Caki2 (cell line): ENCODE results near the gene SDHC. TPM values are rescaled to one million over a fixed set of nuclear protein-coding genes. Genes with fewer than 3 reads are reported as not detected.
"Not testable (repeated sequence)": the region's sequence is repeated elsewhere in the genome, so short reads cannot be mapped to it uniquely, and the experiment has no call there.

Experiments
- DNase-seq: peaks from one replicate; pipeline ENCODE4 v3.0.0-alpha.2; 2015; ENCODE audit warnings: low read depth
- in situ Hi-C: cut with HindIII; loops from 2 replicates; pipeline ENCODE4 v1.10.0; 2016; ENCODE audit warnings: low sequenced_read_pairs, low pct_unique_long_range_greater_than_20kb, mixed read lengths
- total RNA-seq: library from RNA; depleted of rRNA; stranded (reverse); fragments of >200 nt; shearing (Covaris generic); gene quantifications from 2 replicates; pipeline ENCODE4 v1.2.3, GENCODE V29; 2014; ENCODE audit warnings: low replicate concordance

The SDHC gene
- total RNA-seq, 1 experiment from 2014 or later: 342 TPM

GRCh38 chr1:161367684-161368400 lies 53.7 kb downstream of the SDHC start, which contains the start of gene CFAP126:
CFAP126 (minus strand) TSS chr1:161367876; CDS start chr1:161367868, 8 bp downstream.
- in situ Hi-C loops: no loop called here
- DNase-seq: peak; percentile 78

GRCh38 chr1:161373442-161373841 lies 59.3 kb downstream of the SDHC start:
- DNase-seq: no peak
- in situ Hi-C loops: no loop called here

DNA sequence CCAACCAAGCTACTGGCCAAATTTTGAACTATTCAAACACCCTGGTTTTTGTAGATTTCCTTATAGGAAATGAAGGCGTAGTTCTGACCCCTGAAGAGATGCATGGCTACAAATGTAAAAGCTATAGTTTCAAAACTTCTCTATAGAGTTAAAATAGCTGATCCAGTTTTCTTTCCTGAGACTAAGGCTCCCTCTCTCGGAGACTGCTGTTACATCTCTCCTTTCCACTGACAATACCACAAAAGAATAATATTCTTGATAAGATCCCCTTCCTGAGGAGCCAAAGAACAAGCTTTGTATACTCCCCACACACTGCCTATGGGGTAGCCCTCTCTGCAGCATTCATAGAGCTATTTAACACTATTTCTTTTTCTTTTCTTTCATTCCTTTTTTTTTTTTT lies 60.2 kb downstream of the SDHC start:
- no peak for DNase-seq
- in situ Hi-C loops: no loop called here

DNA sequence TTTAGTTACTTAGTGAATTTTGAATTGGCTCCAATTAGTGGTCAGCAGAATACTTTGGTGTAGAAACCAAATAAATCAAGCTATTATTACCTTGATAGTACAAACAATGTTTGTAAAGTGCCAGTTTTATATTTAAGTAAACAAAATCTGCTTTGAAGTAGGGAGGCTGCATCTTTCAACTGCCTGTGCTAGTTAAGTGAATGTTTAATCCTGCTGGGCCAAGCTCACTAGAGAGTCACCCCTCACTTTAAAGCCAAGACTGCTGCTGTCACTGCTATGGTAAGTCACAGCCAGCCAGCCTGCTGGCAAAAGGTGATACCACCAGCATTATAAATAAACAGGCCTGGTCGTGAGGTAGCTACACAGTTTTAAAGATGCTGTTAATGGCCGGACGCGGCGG lies 63.8 kb downstream of the SDHC start:
- DNase-seq: no peak
- in situ Hi-C loops: loop anchor here (25.0 kb wide), 1 partner anchor 166 kb away; the partner anchor contains the start of genes APOA2, FCER1G and NDUFS2

GRCh38 chr1:161379071-161379470 lies 64.9 kb downstream of the SDHC start:
- in situ Hi-C loops: loop anchor here (25.0 kb wide), 1 partner anchor 167 kb away; the partner anchor contains the start of genes APOA2, FCER1G and NDUFS2
- no peak for DNase-seq

DNA sequence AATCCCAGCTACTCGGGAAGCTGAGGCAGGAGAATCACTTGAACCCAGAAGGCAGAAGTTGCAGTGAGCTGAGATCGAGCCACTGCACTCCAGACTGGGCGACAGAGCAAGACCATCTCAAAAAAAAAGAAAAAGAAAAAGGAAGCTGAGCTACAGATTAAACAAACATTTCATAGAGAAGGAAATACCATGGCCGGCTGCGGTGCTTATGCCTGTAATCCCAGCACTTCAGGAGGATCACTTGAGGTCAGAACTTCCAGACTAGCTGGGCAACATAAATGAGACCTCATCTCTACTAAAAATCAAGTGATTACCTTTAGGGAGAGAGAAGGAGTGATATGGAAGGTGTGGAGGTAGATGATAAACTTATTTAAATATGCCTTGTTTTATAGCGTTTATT lies 67.5 kb downstream of the SDHC start:
- DNase-seq: no peak
- in situ Hi-C loops: loop anchor here (25.0 kb wide), 1 partner anchor 169 kb away; the partner anchor contains the start of genes APOA2, FCER1G and NDUFS2

DNA sequence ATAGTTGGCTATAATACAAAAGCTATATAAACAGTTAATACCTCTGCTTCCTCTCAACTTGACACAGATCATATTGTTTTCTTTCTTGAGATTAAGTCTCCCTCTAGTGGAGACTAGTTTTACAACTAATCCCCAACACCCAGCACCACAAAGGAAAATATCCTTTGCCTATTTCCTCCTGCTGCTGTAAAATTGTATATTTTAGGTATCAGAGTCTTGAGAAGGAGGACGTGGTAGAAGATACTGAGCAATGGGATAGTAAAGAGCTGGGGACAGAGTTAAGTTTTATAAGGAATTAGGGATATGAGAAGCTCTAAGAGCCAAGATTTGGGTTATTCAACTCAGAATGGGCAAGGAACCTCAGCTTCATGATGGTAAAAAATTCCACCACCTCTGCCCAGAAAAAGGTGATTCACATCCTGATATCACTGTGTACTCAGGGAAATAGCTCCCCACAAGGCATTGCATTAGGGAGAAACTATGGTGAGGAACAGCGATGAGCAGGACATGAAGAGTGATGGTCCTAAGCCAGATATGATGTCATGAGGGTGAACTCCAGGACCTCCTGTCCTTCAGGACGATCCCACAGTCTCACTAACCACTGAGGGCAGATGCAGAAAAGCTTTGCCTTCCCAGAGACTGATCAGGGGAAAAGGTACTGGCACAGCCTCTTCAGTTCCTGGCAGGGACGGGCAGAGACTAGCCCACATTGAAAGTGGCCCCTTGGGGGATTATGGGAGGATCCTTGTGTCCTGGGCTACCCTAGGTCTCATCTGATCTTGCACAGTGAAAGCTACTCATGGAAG lies 68.2 kb downstream of the SDHC start:
- in situ Hi-C loops: loop anchor here (25.0 kb wide), 1 partner anchor 170 kb away; the partner anchor contains the start of genes APOA2, FCER1G and NDUFS2
- DNase-seq: peak; percentile 58

DNA sequence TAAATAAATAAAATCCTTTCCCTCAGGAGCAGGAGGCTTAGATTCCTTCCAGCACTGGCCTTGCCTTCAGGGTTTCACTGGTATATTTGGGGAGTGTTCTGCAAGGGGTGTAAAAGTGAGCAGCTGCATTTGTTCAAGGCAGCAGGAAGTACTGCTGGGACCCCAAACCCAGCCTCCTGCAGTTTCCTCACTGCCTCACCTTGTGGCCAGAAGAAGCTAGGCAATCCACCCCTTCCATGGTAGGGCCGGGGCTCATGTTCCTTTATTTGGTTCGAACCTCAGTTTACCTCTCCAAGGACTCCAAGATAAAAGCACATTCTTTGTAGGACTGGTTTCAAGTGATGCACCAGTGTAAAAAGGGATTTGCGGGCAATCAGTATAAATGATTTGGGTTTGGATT lies 74.5 kb downstream of the SDHC start:
- in situ Hi-C loops: loop anchor here (25.0 kb wide), 1 partner anchor 176 kb away; the partner anchor contains the start of genes APOA2, FCER1G and NDUFS2
- DNase-seq: no peak

DNA sequence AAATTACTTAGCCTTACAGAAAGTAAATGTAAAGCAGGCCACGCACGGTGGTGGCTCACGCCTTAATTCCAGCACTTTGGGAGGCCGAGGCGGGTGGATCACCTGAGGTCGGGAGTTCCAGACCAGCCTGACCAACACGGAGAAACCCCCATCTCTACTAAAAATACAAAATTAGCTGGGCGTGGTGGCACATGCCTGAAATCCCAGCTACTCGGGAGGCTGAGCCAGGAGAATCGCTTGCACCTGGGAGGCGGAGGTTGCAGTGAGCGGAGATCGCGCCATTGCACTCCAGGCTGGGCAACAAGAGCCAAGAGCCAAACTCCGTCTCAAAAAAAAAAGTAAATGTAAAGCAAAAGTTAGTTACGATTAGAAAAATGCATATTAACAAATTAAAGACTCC lies 75.0 kb downstream of the SDHC start:
- DNase-seq: not testable (repeated sequence)
- in situ Hi-C loops: loop anchor here (25.0 kb wide), 1 partner anchor 177 kb away; the partner anchor contains the start of genes APOA2, FCER1G and NDUFS2

GRCh38 chr1:161389691-161390558 lies 75.7 kb downstream of the SDHC start:
- peak; percentile 88 for DNase-seq
- in situ Hi-C loops: loop anchor here (25.0 kb wide), 1 partner anchor 178 kb away; the partner anchor contains the start of genes APOA2, FCER1G and NDUFS2

GRCh38 chr1:161390559-161390858 lies 76.3 kb downstream of the SDHC start:
- in situ Hi-C loops: loop anchor here (25.0 kb wide), 1 partner anchor 178 kb away; the partner anchor contains the start of genes APOA2, FCER1G and NDUFS2
- DNase-seq: no peak

- DNase-seq: not testable (repeated sequence)
- in situ Hi-C loops: loop anchor here (25.0 kb wide), 1 partner anchor 179 kb away; the partner anchor contains the start of genes APOA2, FCER1G and NDUFS2
Measured at GRCh38 chr1:161391136-161391535, 77.0 kb downstream of the SDHC start.

- in situ Hi-C loops: loop anchor here (25.0 kb wide), 1 partner anchor 179 kb away; the partner anchor contains the start of genes APOA2, FCER1G and NDUFS2
- no peak for DNase-seq
Measured at GRCh38 chr1:161391611-161392010, 77.4 kb downstream of the SDHC start.

DNA sequence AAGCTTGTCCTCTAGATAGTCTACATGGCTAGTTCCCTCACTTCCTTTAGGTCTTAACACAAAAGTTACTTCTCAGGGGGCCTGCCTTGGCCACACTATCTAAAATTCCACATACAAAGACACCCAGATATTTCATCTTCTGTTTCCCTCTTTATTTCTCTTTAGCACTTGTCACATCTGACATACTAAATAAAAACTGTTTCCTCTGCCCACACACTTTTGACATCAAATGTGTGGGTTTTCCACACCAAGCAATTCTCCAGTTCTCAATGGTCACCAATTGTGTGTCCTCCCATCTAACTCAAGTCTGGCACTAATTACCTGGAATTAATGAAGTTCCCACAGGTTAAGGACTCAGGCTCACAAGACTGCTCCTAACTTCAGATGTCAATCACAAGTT lies 79.0 kb downstream of the SDHC start:
- DNase-seq: no peak
- in situ Hi-C loops: loop anchor here (25.0 kb wide), 1 partner anchor 181 kb away; the partner anchor contains the start of genes APOA2, FCER1G and NDUFS2

- in situ Hi-C loops: loop anchor here (25.0 kb wide), 1 partner anchor 185 kb away; the partner anchor contains the start of genes APOA2, FCER1G and NDUFS2
- not testable (repeated sequence) for DNase-seq
Measured at GRCh38 chr1:161397038-161397437, 82.9 kb downstream of the SDHC start.

- DNase-seq: no peak
- in situ Hi-C loops: loop anchor here (25.0 kb wide), 1 partner anchor 187 kb away; the partner anchor contains the start of genes APOA2, FCER1G and NDUFS2
Measured at GRCh38 chr1:161398900-161399256, 84.7 kb downstream of the SDHC start.

- DNase-seq: peak; percentile 90
- in situ Hi-C loops: loop anchor here (25.0 kb wide), 1 partner anchor 187 kb away; the partner anchor contains the start of genes APOA2, FCER1G and NDUFS2
Measured at GRCh38 chr1:161399257-161399998, 85.2 kb downstream of the SDHC start.
